Loucy (cell line): ENCODE data around the gene MYH7.

Source experiments
- EZH2phosphoT487 ChIP-seq: fragments of 200-600 bp; IDR thresholded peaks from 2 replicates; pipeline ENCODE4 v1.6.1; 2018; ENCODE audit warnings: antibody characterized with exemption, mild to moderate bottlenecking, moderate library complexity, borderline replicate concordance
- TF ChIP-seq, protein P1 (sequence below): fragments of 200-600 bp; sonication (generic); conservative IDR thresholded peaks from 2 replicates; pipeline ENCODE4 v1.5.1; 2014; ENCODE audit warnings: mild to moderate bottlenecking, antibody characterized with exemption, low read length

DNA sequence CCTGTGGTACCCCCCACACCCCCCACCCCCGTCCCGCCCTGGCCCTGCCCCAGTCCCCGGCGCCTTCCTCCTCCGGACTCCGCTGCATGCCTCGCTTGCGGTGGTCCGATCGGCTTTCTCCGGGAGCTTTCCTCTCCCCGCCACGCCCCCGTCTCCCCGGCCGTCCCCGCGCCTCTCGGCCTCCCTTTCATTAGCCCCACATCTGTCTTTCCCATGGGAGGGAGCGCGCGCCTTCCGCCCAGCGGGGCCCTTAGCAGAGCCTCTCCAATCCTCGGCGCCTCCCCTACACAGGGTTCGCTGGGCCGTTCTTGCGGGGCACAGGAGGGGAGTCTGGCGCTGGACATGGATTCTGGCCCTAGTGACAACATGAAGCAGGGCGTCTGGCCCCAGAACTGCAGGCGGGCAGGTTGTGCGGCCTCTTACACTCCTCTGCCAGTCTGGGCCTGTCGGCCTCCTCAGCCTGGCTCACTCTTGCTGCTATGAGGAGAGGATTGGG, 69.0 kb downstream of the MYH7 start:
- TF ChIP-seq, protein P1, sequence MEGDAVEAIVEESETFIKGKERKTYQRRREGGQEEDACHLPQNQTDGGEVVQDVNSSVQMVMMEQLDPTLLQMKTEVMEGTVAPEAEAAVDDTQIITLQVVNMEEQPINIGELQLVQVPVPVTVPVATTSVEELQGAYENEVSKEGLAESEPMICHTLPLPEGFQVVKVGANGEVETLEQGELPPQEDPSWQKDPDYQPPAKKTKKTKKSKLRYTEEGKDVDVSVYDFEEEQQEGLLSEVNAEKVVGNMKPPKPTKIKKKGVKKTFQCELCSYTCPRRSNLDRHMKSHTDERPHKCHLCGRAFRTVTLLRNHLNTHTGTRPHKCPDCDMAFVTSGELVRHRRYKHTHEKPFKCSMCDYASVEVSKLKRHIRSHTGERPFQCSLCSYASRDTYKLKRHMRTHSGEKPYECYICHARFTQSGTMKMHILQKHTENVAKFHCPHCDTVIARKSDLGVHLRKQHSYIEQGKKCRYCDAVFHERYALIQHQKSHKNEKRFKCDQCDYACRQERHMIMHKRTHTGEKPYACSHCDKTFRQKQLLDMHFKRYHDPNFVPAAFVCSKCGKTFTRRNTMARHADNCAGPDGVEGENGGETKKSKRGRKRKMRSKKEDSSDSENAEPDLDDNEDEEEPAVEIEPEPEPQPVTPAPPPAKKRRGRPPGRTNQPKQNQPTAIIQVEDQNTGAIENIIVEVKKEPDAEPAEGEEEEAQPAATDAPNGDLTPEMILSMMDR, result no peak
- TF ChIP-seq EZH2phosphoT487, result no peak
